ENCODE results near the gene PRRT2. TPM values are rescaled to one million over a fixed set of nuclear protein-coding genes. Genes with fewer than 3 reads are reported as not detected.

PRRT2 gene
- total RNA-seq, 2 donors from 2014 or later = 6.6 to 19.2 TPM

DNA sequence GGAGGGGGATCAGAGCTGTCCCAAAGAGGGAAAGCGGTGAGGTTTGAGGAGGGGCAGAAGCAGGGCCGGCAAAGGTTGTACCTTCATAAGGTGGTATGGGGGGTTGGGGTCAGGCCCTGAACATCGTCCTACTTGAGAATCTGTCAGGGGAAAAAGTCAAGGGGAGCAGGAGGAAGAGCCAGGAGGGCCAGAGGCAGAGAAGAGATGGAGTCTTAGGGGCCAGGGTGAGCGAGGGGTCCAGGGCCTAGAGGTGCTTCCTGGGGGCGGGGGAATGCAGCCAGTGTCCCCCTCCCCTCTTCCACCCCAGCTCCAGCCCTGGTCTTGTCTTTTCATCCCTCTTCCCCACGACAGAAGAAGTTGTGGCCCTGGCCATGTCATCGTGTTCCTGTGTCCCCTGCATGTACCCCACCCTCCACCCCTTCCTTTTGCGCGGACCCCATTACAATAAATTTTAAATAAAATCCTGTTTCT is 1.3 kb upstream of the PRRT2 start:
- Histone ChIP-seq H3K4me3 (peak overlapping the region in 1 of 2 donors; percentile 44), H3K27me3 (replicated peaks; ENCODE audit: insufficient read depth) (no peaks in the 10 kb centered on the region), H3K4me1 (replicated peaks) (peaks cover 27% of the 10 kb centered on the region), H3K9me3 (no peaks in the 10 kb centered on the region), H3K36me3 (peaks cover 0 to 2% of the 10 kb centered on the region in 2 donors), H3K27ac (peak overlapping the region; percentile 91)
- intact Hi-C loops (cut with DNase I) = loop anchor here (5.0 kb wide), 1 partner anchor 187 kb away; the partner anchor contains the start of genes HIRIP3 and INO80E
- no peak for DNase-seq (ENCODE audit: low spot score)
- 22% methylated on average over 9 of the region's 9 CpGs for WGBS
- TF ChIP-seq POLR2AphosphoS5 (IDR thresholded peaks at IDR 0.05) = no peak
- TF ChIP-seq, protein P1, sequence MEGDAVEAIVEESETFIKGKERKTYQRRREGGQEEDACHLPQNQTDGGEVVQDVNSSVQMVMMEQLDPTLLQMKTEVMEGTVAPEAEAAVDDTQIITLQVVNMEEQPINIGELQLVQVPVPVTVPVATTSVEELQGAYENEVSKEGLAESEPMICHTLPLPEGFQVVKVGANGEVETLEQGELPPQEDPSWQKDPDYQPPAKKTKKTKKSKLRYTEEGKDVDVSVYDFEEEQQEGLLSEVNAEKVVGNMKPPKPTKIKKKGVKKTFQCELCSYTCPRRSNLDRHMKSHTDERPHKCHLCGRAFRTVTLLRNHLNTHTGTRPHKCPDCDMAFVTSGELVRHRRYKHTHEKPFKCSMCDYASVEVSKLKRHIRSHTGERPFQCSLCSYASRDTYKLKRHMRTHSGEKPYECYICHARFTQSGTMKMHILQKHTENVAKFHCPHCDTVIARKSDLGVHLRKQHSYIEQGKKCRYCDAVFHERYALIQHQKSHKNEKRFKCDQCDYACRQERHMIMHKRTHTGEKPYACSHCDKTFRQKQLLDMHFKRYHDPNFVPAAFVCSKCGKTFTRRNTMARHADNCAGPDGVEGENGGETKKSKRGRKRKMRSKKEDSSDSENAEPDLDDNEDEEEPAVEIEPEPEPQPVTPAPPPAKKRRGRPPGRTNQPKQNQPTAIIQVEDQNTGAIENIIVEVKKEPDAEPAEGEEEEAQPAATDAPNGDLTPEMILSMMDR (IDR thresholded peaks at IDR 0.05) = no peak
- TF ChIP-seq POLR2A (IDR thresholded peaks at IDR 0.05) = no peak

- WGBS = under 1% methylated on average over 31 of the region's 31 CpGs
- Histone ChIP-seq H3K4me1 (replicated peaks) (peaks cover 27% of the 10 kb centered on the region), H3K36me3 (peaks cover 0 to 2% of the 10 kb centered on the region in 2 donors), H3K4me3 (peak overlapping the region; percentile 44 to 52), H3K9me3 (no peaks in the 10 kb centered on the region), H3K27me3 (replicated peaks; ENCODE audit: insufficient read depth) (no peaks in the 10 kb centered on the region), H3K27ac (peak overlapping the region; percentile 91)
- TF ChIP-seq, protein P1 (IDR thresholded peaks at IDR 0.05) = peak in 1 of 4 experiments; percentile 25
- TF ChIP-seq POLR2AphosphoS5 (IDR thresholded peaks at IDR 0.05) (peak; percentile 93), POLR2A (IDR thresholded peaks at IDR 0.05) (peak; percentile 75)
- intact Hi-C loops (cut with DNase I) = loop anchor here (5.0 kb wide), 1 partner anchor 186 kb away; the partner anchor contains the start of genes HIRIP3 and INO80E
- DNase-seq (ENCODE audit: low spot score) = peak; percentile 97
These were observed 660 bp upstream of the PRRT2 start for GRCh38 chr16:29811170-29811895.

- Histone ChIP-seq H3K4me1 (replicated peaks) (peaks cover 27% of the 10 kb centered on the region), H3K27me3 (replicated peaks; ENCODE audit: insufficient read depth) (no peaks in the 10 kb centered on the region), H3K36me3 (peaks cover 0 to 2% of the 10 kb centered on the region in 2 donors), H3K9me3 (no peaks in the 10 kb centered on the region), H3K27ac (peak overlapping the region; percentile 91), H3K4me3 (peak overlapping the region; percentile 44 to 52)
- intact Hi-C loops (cut with DNase I) = loop anchor here (5.0 kb wide), 1 partner anchor 184 kb away; the partner anchor contains the start of genes HIRIP3 and INO80E
- TF ChIP-seq, protein P1 (IDR thresholded peaks at IDR 0.05) = no peak
- TF ChIP-seq POLR2A (IDR thresholded peaks at IDR 0.05) (no peak), POLR2AphosphoS5 (IDR thresholded peaks at IDR 0.05) (no peak)
- no peak for DNase-seq (ENCODE audit: low spot score)
- WGBS = 48% methylated on average over 9 of the region's 9 CpGs
These were observed 1.0 kb downstream of the PRRT2 start for GRCh38 chr16:29812754-29813643.

- peaks cover 24% of the 10 kb centered on the region for H3K4me1 ChIP-seq (replicated peaks)
- DNase-seq (ENCODE audit: low spot score) = no peak
These were observed 1.9 kb downstream of the PRRT2 start for GRCh38 chr16:29813644-29814562.

More at GRCh38 chr16:29813644-29814562, 1.9 kb downstream of the PRRT2 start:
- peak overlapping the region in 1 of 2 donors; percentile 96 for H3K27ac ChIP-seq
- intact Hi-C loops (cut with DNase I) = loop anchor here (5.0 kb wide), 1 partner anchor 183 kb away; the partner anchor contains the start of genes HIRIP3 and INO80E
- no peaks in the 10 kb centered on the region for H3K9me3 ChIP-seq
- no peak overlapping the region for H3K4me3 ChIP-seq
- H3K36me3 ChIP-seq = peaks cover 0 to 2% of the 10 kb centered on the region in 2 donors
- TF ChIP-seq POLR2A (IDR thresholded peaks at IDR 0.05) = no peak
- TF ChIP-seq POLR2AphosphoS5 (IDR thresholded peaks at IDR 0.05) = no peak
- TF ChIP-seq, protein P1 (IDR thresholded peaks at IDR 0.05) = no peak
- H3K27me3 ChIP-seq (replicated peaks; ENCODE audit: insufficient read depth) = no peaks in the 10 kb centered on the region
- WGBS = 68% methylated on average over 24 of the region's 24 CpGs
